Hindlimb muscle (tissue), 1 donor: ENCODE data around the gene CARD19. TPM values are rescaled to one million over a fixed set of nuclear protein-coding genes. Genes with fewer than 3 reads are reported as not detected.
A peak's percentile ranks its signal among the peaks of the same experiment; 100 is the strongest.

Source experiments
- DNase-seq: peaks from one replicate; pipeline ENCODE4 v3.0.0-alpha.2; 2013
- polyA plus RNA-seq: library from polyadenylated mRNA; unstranded; fragments of 120-200 nt; gene quantifications from one replicate; pipeline ENCODE4 v1.2.1, GENCODE V29; 2013; ENCODE audit not compliant: insufficient read length

Gene CARD19
- 39.7 TPM for polyA plus RNA-seq

- DNase-seq: peak; percentile 60
Observed at GRCh38 chr9:93096131-93096802, at the start of gene CARD19. Gene CARD19, plus strand, starts transcription at chr9:93096217. Its CDS starts 129 bp downstream, at chr9:93096346.

- no peak for DNase-seq
Observed at GRCh38 chr9:93048566-93049448, 47.2 kb upstream of the CARD19 start.

- no peak for DNase-seq
Observed at GRCh38 chr9:93049491-93049890, 46.5 kb upstream of the CARD19 start.

GRCh38 chr9:93050231-93050630, 45.8 kb upstream of the CARD19 start:
- DNase-seq: no peak

- DNase-seq: peak; percentile 63
Observed at GRCh38 chr9:93051680-93052089, 44.3 kb upstream of the CARD19 start.

- DNase-seq: no peak
Observed at GRCh38 chr9:93052791-93053540, 43.1 kb upstream of the CARD19 start.

- no peak for DNase-seq
Observed at GRCh38 chr9:93053781-93054331, 42.2 kb upstream of the CARD19 start.

GRCh38 chr9:93054758-93055704, 41.0 kb upstream of the CARD19 start:
- no peak for DNase-seq

- DNase-seq: no peak
Observed at GRCh38 chr9:93057042-93057702, 38.8 kb upstream of the CARD19 start.

GRCh38 chr9:93057703-93058354, 38.2 kb upstream of the CARD19 start:
- DNase-seq: no peak

- DNase-seq: peak; percentile 54
Observed at GRCh38 chr9:93058355-93059010, 37.5 kb upstream of the CARD19 start, which contains the start of gene SUSD3. Gene SUSD3, plus strand, starts transcription at chr9:93058701. Its CDS starts 42 bp downstream, at chr9:93058743.

GRCh38 chr9:93059011-93059714, 36.9 kb upstream of the CARD19 start:
- no peak for DNase-seq

- no peak for DNase-seq
Observed at GRCh38 chr9:93059715-93060578, 36.1 kb upstream of the CARD19 start.

- DNase-seq: no peak
Observed at GRCh38 chr9:93060746-93061259, 35.2 kb upstream of the CARD19 start.

GRCh38 chr9:93061260-93061751, 34.7 kb upstream of the CARD19 start:
- DNase-seq: no peak

- DNase-seq: no peak
Observed at GRCh38 chr9:93061791-93062763, 33.9 kb upstream of the CARD19 start.
